CD4-positive, alpha-beta T cell treated with Interleukin-15 for 4 hours (primary cell): ENCODE measurements around the gene ILF2.
"Not testable (repeated sequence)": the region's sequence is repeated elsewhere in the genome, so short reads cannot be mapped to it uniquely, and the experiment has no call there.

Experiments used
- DNase-seq: peaks from one replicate; pipeline ENCODE4 v3.0.0-alpha.2; 2020; ENCODE audit warnings: low spot score

Gene ILF2

GRCh38 chr1:153679337-153680119 lies 8.7 kb upstream of the ILF2 start:
- peak; percentile 9 for DNase-seq

DNA sequence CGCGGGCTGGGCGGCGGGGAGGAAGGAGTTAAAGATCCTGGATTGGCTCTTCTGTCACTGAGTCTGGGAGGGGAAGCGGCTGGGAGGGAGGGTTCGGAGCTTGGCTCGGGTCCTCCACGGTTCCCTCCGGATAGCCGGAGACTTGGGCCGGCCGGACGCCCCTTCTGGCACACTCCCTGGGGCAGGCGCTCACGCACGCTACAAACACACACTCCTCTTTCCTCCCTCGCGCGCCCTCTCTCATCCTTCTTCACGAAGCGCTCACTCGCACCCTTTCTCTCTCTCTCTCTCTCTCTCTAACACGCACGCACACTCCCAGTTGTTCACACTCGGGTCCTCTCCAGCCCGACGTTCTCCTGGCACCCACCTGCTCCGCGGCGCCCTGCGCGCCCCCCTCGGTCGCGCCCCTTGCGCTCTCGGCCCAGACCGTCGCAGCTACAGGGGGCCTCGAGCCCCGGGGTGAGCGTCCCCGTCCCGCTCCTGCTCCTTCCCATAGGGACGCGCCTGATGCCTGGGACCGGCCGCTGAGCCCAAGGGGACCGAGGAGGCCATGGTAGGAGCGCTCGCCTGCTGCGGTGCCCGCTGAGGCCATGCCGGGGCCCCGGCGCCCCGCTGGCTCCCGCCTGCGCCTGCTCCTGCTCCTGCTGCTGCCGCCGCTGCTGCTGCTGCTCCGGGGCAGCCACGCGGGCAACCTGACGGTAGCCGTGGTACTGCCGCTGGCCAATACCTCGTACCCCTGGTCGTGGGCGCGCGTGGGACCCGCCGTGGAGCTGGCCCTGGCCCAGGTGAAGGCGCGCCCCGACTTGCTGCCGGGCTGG lies 7.9 kb upstream of the ILF2 start, which contains the start of gene NPR1:
TSS of gene NPR1 (plus strand) at position 170 of the 818 bp plus-strand sequence. CDS start at position 591, 421 bp downstream.
- no peak for DNase-seq

DNA sequence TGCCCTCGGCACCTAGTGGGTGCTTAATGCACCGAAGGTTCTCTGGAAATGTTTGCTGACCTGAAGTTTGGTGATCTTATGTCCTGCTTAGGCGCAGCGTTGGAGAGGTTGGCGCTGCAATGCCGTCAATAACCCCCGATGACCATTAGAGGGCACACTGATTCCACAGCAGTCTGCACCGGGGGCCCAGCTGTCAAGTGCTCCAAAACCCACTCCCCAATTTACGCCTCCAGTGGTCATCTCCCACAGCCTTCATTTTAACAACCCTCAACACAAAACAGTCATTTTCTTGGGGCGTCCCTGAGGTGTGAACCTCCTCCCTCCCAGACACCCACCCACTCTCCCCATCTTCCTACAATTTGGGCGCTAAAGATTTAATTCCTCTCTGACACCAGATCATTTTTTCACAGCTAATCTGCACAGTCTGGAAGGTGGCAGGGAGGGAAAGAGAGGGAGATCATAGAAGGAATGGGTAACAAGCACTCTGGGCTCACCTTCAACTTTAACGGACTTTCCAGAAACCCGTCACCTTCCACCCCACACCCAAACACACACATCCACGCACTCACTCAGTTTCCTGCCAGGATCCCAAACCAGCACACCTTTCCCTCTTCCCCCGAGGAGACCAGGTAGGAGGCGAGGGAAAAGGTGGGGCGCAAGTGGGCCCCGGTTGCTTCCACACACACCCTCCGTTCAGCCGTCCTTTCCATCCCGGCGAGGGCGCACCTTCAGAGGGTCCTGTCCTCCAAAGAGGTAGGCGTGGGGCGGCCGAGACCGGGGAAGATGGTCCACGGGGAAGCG lies 7.1 kb upstream of the ILF2 start:
- DNase-seq = peak; percentile 42

- DNase-seq = no peak
Measured at GRCh38 chr1:153673511-153673910, 2.7 kb upstream of the ILF2 start.

DNA sequence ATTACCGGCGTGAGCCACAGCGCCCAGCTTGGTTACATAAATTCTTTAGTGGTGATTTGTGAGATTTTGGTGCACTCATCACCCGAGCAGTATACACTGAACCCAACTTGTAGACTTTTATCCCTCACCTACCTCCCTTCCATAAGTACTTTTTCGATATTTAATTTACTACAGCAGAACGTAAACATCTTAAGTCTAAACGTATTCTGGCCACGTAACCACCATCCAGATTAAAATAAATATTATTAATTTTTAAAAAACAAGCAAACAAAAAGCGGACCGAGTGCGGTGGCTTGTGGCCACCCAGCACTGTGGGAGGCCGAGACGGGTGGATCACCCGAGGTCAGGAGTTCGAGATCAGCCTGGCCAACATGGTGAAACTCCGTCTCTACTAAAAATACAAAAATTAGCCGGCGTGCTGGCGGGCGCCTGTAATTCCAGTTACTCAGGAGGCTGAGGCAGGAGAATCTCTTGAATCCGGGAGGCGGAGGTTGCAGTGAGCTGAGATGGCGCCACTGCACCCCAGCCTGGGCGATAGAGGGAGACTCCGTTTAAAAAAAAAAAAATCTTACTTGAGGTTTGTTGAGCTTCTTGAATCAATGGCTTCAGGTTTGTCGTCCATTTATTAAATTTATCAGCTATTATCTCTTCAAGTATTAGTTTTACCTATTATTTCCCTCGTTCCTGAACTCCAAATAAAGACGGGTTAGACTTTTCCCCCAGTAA lies 998 bp upstream of the ILF2 start:
- peak; percentile 50 for DNase-seq

- no peak for DNase-seq
Measured at GRCh38 chr1:153670257-153670858, 435 bp downstream of the ILF2 start.

DNA sequence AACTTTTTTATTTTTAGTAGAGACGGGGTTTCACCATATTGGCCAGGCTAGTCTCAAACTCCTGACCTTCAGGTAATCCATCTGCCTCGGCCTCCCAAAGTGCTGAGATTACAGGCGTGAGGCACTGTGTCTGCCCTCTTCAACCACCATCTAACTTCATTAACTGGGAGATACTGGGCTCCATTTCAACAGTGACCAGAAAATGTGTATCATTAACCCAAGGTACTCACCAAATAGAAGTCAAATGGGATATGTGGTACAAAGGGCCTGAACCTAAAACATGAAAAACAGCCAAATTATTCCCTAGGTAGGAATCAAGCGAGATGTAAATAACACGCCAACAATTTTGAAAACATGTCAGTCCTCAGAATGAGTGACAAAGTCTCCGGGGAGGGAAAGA lies 1.2 kb downstream of the ILF2 start:
- DNase-seq = no peak

GRCh38 chr1:153668672-153669071 lies 2.1 kb downstream of the ILF2 start:
- DNase-seq = not testable (repeated sequence)

DNA sequence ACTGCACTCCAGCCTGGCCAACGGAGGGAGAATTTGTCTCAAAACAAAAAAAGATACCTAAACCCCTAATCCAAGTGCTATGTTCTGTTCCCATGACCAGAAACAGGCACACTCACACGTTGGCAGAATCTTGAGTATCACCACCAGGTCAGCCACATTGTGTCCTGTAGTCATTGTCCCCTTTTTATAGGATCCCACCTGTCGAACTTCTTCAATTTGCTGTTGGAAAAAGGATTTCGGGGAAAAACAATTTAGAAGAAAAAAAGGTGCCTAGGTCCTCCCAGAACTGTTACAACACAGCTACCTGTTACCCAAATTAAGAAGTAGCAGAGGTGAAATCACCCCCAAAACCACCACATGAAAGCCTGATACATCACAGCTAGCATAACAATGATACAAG lies 3.4 kb downstream of the ILF2 start:
- DNase-seq = no peak

- no peak for DNase-seq
Measured at GRCh38 chr1:153663211-153663610, 7.6 kb downstream of the ILF2 start.

- no peak for DNase-seq
Measured at GRCh38 chr1:153662269-153662668, 8.5 kb downstream of the ILF2 start.

DNA sequence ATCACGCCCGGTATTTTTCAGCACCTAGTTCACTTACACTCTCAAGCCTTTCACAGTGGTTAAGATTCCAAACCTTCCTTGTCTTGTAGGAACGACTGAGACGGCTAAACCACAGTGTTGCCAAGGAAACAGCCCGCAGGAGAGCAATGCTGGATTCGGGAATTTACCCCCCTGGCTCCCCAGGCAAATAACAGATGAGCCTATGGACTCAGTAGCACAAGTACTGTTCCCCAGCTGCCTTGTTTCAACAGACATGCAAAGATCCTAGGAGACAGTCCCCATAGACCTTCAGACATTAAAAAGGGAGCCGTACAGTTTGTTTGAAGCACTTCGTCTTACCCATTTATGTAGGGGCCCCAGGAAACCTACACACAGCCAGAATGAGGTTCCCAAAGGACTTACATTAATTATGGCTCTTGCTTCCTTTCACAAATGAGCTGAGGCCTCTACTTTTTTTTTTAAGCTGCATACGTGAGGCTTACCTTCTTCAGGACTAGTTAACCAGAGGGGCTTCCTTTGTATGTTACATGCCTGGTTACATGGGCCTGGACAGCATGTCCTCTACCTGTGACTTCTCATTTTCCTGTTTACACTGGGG lies 9.6 kb downstream of the ILF2 start:
- DNase-seq = no peak

GRCh38 chr1:153659656-153660055 lies 11.1 kb downstream of the ILF2 start:
- DNase-seq = no peak

DNA sequence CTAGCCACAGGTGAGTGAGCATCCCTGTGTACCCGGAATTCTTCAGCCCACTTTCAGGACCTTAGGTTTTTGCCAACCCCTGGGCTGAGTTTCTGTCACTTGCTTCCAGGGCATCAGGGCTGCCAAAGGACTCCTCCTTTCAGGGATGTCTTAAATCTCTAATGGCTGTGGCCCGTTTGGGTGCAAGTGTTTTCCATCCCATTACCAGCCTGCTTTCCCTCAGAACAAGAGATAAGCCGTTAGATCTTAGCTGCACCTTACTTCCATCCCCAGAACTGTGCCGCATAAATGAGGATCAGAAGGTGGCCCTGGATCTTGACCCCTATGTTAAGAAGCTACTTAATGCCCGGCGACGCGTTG lies 11.6 kb downstream of the ILF2 start:
- DNase-seq = no peak

GRCh38 chr1:153658400-153659174 lies 12.2 kb downstream of the ILF2 start, which contains the start of gene SNAPIN:
Gene SNAPIN, plus strand, starts transcription at chr1:153658703. Its CDS starts 41 bp downstream, at chr1:153658744.
- DNase-seq = peak; percentile 89

DNA sequence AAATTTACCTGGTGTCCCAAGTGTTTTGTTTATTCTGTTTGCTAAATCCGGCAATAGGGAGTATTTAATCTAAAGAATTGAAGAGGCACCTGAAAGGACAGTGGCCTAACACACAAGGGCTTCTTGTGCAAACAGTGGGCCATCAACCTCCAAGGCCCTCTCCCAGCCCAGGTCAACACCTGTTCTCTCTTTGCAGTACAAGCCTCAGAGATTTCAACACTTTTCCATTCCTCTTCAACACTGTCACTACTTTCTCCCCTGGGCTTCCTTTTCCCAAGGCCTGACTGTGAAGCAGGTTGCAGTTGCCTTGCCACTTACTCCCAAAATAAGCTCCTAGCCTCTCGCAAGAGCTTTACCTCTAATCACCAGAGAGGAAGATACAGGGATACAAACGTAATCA lies 15.5 kb downstream of the ILF2 start:
- no peak for DNase-seq

GRCh38 chr1:153652805-153653500 lies 17.8 kb downstream of the ILF2 start:
- no peak for DNase-seq

GRCh38 chr1:153651771-153652170 lies 19.0 kb downstream of the ILF2 start:
- DNase-seq = no peak

GRCh38 chr1:153649863-153650235 lies 20.9 kb downstream of the ILF2 start:
- no peak for DNase-seq
